ENCODE measurements around the gene SPATA32.
"Not testable (repeated sequence)": the region's sequence is repeated elsewhere in the genome, so short reads cannot be mapped to it uniquely, and the experiment has no call there.

Gene SPATA32

DNA sequence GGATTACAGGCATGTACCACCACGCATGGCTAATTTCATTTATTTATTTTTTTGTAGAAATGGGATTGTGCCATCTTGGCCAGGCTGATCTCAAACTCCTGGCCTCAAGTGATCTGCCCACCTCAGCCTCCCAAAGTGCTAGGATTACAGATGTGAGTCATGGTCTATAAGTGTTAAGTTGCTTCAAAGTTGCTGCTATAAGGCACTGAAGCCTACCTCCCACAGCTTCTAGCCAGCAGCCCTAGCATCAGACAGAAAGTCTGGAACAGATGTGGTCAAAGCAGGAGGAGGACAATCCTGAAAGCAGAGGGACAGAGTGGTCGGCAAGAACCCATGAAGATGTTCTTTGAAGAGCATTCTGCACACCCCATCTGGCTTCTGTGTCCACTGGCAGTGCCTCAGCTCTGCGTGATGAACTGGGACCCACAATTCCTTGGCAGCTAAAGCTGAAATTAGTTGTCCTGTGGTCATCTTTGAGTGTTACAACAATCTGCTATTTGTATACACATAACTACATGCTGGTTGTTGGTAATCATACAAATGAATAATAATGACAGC, 43.7 kb upstream of the SPATA32 start:
- no peaks in the 10 kb centered on the region for H3K27me3 ChIP-seq (ENCODE audit: insufficient read depth, low read length)
- no peaks in the 10 kb centered on the region for H3K36me3 ChIP-seq (ENCODE audit: insufficient read depth, low read length)
- H3K27ac ChIP-seq (ENCODE audit: low read depth, low read length) = no peak overlapping the region
- no peak overlapping the region for H3K4me3 ChIP-seq (ENCODE audit: low read length)
- no peak overlapping the region for H3K9ac ChIP-seq (ENCODE audit: low read depth, low read length)
- H3K4me1 ChIP-seq (ENCODE audit: insufficient read depth, low read length) = 0 out of 2 replicates have a peak, but pooled peaks cover 4% of the 10 kb centered on the region
- WGBS = over 99% methylated on average over 3 of the region's 3 CpGs
- no peaks in the 10 kb centered on the region for H3K9me3 ChIP-seq (ENCODE audit: insufficient read depth, low read depth, low read length)

DNA sequence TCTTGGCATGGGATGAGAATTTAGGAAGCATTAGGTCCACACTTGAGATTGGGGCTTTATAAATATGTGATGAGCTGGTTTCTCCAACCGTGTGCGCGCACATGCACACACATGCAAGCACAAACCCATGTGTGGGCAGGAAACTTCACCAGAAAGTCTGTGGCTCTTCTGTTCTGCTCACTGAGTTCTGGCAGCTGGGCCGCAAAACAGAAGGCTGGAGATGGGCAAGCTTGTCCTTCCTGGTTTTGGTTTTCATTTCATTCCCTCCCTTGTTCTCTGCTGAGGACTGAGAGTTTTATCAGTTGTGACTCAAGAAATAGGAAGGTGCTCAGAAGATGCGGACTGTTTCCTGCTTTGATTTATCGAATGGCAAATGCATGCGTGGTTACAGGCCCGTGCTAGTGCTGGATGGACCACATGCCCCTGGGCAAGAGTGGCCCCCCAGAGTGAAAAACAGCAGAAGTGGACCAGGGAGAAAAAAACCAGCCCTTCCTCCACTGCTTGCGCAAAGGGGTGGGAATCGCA, 40.8 kb upstream of the SPATA32 start:
- H3K27ac ChIP-seq (ENCODE audit: low read depth, low read length) = no peak overlapping the region
- no peaks in the 10 kb centered on the region for H3K36me3 ChIP-seq (ENCODE audit: insufficient read depth, low read length)
- no peaks in the 10 kb centered on the region for H3K9me3 ChIP-seq (ENCODE audit: insufficient read depth, low read depth, low read length)
- H3K9ac ChIP-seq (ENCODE audit: low read depth, low read length) = no peak overlapping the region
- 0 out of 2 replicates have a peak, but pooled peaks cover 4% of the 10 kb centered on the region for H3K4me1 ChIP-seq (ENCODE audit: insufficient read depth, low read length)
- no peak overlapping the region for H3K4me3 ChIP-seq (ENCODE audit: low read length)
- 92% methylated on average over 10 of the region's 10 CpGs for WGBS
- no peaks in the 10 kb centered on the region for H3K27me3 ChIP-seq (ENCODE audit: insufficient read depth, low read length)

DNA sequence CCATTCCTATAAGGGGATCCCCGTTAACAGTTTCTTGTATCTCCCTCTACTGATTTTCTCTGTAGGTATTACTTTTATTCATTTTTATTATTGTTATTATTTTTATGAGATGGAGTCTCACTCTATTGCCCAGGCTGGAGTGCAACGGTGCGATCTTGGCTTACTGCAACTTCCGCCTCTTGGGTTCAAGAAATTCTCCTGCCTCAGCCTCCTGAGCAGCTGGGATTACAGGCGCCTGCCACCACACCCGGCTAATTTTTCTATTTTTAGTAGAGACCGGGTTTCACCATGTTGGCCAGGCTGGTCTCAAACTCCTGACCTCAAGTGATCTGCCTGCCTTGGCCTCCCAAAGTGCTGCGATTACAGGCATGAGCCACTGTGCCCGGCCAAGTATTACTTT, 40.3 kb upstream of the SPATA32 start:
- not testable (repeated sequence) for H3K4me1 ChIP-seq (ENCODE audit: insufficient read depth, low read length); H3K27ac ChIP-seq (ENCODE audit: low read depth, low read length); H3K9me3 ChIP-seq (ENCODE audit: insufficient read depth, low read depth, low read length); H3K36me3 ChIP-seq (ENCODE audit: insufficient read depth, low read length); H3K27me3 ChIP-seq (ENCODE audit: insufficient read depth, low read length); H3K9ac ChIP-seq (ENCODE audit: low read depth, low read length); H3K4me3 ChIP-seq (ENCODE audit: low read length)
- 94% methylated on average over 8 of the region's 9 CpGs for WGBS

DNA sequence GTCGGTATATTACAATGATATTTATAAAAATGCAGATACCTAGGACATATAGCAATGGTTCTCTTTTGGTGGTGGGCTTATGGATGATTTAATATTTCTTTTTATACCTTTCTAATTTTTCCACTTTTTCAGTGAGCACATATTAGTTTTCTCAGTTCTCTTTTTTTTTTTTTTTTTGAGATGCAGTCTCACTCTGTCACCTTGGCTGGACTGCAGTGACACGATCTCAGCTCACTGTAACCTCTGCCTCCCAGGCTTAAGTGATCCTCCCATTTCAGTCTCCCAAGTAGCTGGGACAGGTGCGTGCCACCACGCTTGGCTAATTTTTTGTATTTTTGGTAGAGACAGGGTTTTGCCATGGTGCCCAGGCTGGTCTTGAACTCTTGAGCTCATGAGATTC, 39.8 kb upstream of the SPATA32 start:
- Histone ChIP-seq H3K4me1 (ENCODE audit: insufficient read depth, low read length) (0 out of 2 replicates have a peak, but pooled peaks cover 4% of the 10 kb centered on the region), H3K27me3 (ENCODE audit: insufficient read depth, low read length) (no peaks in the 10 kb centered on the region), H3K9me3 (ENCODE audit: insufficient read depth, low read depth, low read length) (no peaks in the 10 kb centered on the region), H3K9ac (ENCODE audit: low read depth, low read length) (no peak overlapping the region), H3K27ac (ENCODE audit: low read depth, low read length) (no peak overlapping the region), H3K36me3 (ENCODE audit: insufficient read depth, low read length) (no peaks in the 10 kb centered on the region), H3K4me3 (ENCODE audit: low read length) (no peak overlapping the region)
- WGBS = 96% methylated on average over 3 of the region's 4 CpGs

DNA sequence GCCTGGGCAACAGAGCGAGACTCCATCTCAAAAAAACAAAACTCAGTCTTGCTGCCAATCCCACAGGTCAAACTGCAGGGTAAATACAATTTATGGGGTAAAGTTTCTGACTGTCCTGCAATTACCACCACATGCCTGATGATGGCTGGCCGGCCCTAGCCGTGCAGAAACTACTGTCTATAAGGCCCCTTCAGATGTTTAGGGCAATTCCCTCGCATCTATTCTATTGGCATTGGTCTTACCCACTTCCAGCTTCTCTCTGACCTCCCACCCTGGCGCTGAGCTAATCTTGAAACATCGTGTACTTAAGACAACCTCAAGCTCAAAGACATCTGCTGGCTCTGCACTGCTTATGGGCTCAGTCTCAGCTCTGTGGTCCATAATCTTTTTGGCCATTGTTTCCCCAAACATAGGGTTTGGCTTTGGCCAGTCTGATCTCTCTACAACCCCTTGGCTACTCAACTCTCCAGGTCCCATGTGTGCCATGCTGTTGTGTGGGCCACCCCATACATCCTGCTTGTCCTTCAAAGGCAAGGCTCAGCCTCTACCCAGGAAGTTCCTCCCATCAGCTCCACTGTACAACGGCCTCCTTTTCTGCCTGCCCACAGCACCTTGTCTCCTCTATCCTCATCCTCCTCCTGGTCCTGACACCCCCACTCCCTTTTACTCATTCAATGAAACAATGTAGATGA, 38.3 kb upstream of the SPATA32 start:
- H3K9ac ChIP-seq (ENCODE audit: low read depth, low read length) = no peak overlapping the region
- H3K9me3 ChIP-seq (ENCODE audit: insufficient read depth, low read depth, low read length) = no peaks in the 10 kb centered on the region
- H3K36me3 ChIP-seq (ENCODE audit: insufficient read depth, low read length) = no peaks in the 10 kb centered on the region
- H3K4me1 ChIP-seq (ENCODE audit: insufficient read depth, low read length) = no peaks in the 10 kb centered on the region
- 95% methylated on average over 6 of the region's 7 CpGs for WGBS
- no peaks in the 10 kb centered on the region for H3K27me3 ChIP-seq (ENCODE audit: insufficient read depth, low read length)
- no peak overlapping the region for H3K27ac ChIP-seq (ENCODE audit: low read depth, low read length)
- H3K4me3 ChIP-seq (ENCODE audit: low read length) = no peak overlapping the region

DNA sequence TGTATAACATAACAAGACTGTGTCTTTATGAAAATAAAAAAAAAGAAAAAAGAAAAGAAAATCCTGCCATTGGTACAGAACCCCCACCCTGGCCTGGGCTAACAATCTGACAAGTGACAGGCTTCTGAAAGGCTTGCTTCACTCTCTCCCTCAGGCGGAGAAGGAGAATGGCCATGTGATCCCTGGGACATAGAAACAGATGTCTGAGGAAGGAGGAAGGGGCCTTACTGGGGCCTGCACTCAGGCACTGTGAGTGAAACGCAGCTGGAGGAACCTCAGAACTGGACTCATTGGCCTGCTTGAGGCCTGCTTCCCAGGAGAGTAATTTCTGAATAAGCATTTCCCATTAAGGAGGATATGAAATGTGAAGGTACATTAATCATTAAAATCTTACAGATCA, 37.5 kb upstream of the SPATA32 start:
- WGBS = 86% methylated on average over 2 of the region's 2 CpGs
- Histone ChIP-seq H3K27me3 (ENCODE audit: insufficient read depth, low read length) (no peaks in the 10 kb centered on the region), H3K36me3 (ENCODE audit: insufficient read depth, low read length) (no peaks in the 10 kb centered on the region), H3K27ac (ENCODE audit: low read depth, low read length) (no peak overlapping the region), H3K9ac (ENCODE audit: low read depth, low read length) (no peak overlapping the region), H3K9me3 (ENCODE audit: insufficient read depth, low read depth, low read length) (no peaks in the 10 kb centered on the region), H3K4me1 (ENCODE audit: insufficient read depth, low read length) (no peaks in the 10 kb centered on the region), H3K4me3 (ENCODE audit: low read length) (no peak overlapping the region)

GRCh38 chr17:45298546-45299285, 36.8 kb upstream of the SPATA32 start:
- Histone ChIP-seq H3K4me3 (ENCODE audit: low read length) (no peak overlapping the region), H3K36me3 (ENCODE audit: insufficient read depth, low read length) (no peaks in the 10 kb centered on the region), H3K9ac (ENCODE audit: low read depth, low read length) (no peak overlapping the region), H3K27ac (ENCODE audit: low read depth, low read length) (no peak overlapping the region), H3K4me1 (ENCODE audit: insufficient read depth, low read length) (0 out of 2 replicates have a peak, but pooled peaks cover 2% of the 10 kb centered on the region), H3K9me3 (ENCODE audit: insufficient read depth, low read depth, low read length) (no peaks in the 10 kb centered on the region), H3K27me3 (ENCODE audit: insufficient read depth, low read length) (no peaks in the 10 kb centered on the region)
- 92% methylated on average over 8 of the region's 8 CpGs for WGBS

DNA sequence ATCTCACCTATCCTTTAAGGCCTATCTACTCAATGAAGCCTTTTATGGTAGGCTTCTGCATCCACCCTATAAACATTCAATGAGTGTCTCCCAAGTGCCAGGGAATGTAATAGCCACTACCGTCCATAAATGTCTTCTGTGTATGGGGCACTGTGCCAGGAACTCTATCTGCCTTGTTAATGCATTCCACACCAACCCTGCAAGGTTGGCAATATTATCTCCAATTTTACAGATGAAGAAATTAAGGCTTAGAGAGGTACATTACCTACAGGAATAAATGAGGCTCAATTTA, 34.9 kb upstream of the SPATA32 start:
- no peak overlapping the region for H3K27ac ChIP-seq (ENCODE audit: low read depth, low read length)
- H3K4me1 ChIP-seq (ENCODE audit: insufficient read depth, low read length) = 0 out of 2 replicates have a peak, but pooled peaks cover 4% of the 10 kb centered on the region
- no peaks in the 10 kb centered on the region for H3K9me3 ChIP-seq (ENCODE audit: insufficient read depth, low read depth, low read length)
- no peaks in the 10 kb centered on the region for H3K36me3 ChIP-seq (ENCODE audit: insufficient read depth, low read length)
- H3K27me3 ChIP-seq (ENCODE audit: insufficient read depth, low read length) = no peaks in the 10 kb centered on the region
- H3K4me3 ChIP-seq (ENCODE audit: low read length) = no peak overlapping the region
- H3K9ac ChIP-seq (ENCODE audit: low read depth, low read length) = no peak overlapping the region
- WGBS = 92% methylated on average over 1 of the region's 1 CpG

DNA sequence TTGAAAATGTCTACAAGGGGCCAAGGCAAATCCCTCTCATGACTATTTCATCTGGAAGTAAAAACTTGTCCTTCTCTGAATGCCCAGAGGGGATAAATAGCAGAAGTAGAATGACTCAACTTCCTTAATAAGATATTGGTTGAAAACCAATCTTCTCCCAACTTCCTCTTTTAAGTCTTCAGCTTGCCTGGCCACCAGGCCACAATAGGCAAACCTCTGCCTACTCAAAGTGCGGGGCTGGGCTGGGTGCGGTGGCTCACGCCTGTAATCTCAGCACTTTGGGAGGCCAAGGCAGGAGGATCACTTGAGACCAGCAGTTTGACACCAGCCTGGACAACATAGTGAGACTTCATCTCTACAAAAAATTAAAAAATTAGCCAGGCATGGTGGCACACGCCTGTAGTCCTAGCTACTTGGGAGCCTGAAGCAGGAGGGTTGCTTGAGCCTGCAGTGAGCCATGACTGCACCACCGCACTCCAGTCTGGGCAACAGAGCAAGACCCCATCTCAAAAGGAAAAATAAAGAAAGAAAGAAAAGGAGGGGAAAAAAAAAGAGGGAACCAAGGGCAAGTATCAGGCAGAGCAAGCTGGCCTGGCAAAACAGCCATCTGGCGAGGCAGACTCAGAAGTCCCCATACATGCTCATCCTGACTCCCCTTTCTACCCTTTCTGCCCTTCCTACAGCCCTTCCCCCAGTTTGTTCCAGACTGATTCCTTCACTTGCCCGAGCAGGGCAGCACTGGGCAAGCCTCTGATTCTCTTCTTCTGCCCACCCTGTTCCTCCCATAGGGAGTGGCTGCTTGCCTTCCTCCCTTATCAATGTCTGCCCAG, 34.3 kb upstream of the SPATA32 start:
- H3K9me3 ChIP-seq (ENCODE audit: insufficient read depth, low read depth, low read length) = no peaks in the 10 kb centered on the region
- no peaks in the 10 kb centered on the region for H3K27me3 ChIP-seq (ENCODE audit: insufficient read depth, low read length)
- no peak overlapping the region for H3K27ac ChIP-seq (ENCODE audit: low read depth, low read length)
- H3K9ac ChIP-seq (ENCODE audit: low read depth, low read length) = no peak overlapping the region
- H3K4me3 ChIP-seq (ENCODE audit: low read length) = no peak overlapping the region
- H3K36me3 ChIP-seq (ENCODE audit: insufficient read depth, low read length) = no peaks in the 10 kb centered on the region
- 0 out of 2 replicates have a peak, but pooled peaks cover 4% of the 10 kb centered on the region for H3K4me1 ChIP-seq (ENCODE audit: insufficient read depth, low read length)
- 91% methylated on average over 7 of the region's 7 CpGs for WGBS

DNA sequence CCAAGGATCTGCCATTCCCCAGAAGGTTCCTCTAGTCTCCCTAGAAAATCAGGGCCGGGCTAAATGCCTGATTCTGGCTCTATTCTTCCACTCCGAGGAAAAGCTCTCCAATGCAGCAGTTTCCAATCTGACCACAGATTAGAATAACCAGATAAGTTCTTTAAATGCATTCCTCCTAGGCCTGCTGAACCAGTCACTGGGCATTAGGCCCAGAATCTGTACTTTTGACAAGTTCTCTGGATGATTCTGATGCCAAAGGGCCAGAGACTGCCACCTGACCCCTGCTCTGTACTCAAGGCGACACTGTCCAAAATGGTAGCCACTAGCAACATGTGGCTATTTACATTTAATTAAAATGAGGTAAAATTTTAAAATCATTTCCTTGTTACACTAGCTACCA, 32.6 kb upstream of the SPATA32 start:
- H3K4me3 ChIP-seq (ENCODE audit: low read length) = no peak overlapping the region
- no peak overlapping the region for H3K27ac ChIP-seq (ENCODE audit: low read depth, low read length)
- no peaks in the 10 kb centered on the region for H3K9me3 ChIP-seq (ENCODE audit: insufficient read depth, low read depth, low read length)
- H3K9ac ChIP-seq (ENCODE audit: low read depth, low read length) = no peak overlapping the region
- H3K27me3 ChIP-seq (ENCODE audit: insufficient read depth, low read length) = no peaks in the 10 kb centered on the region
- no peaks in the 10 kb centered on the region for H3K36me3 ChIP-seq (ENCODE audit: insufficient read depth, low read length)
- WGBS = 92% methylated on average over 2 of the region's 3 CpGs
- H3K4me1 ChIP-seq (ENCODE audit: insufficient read depth, low read length) = 0 out of 2 replicates have a peak, but pooled peaks cover 4% of the 10 kb centered on the region
